Small intestine (tissue), 7 donors: Measurements from ENCODE around the gene NBEA. TPM values are rescaled to one million over a fixed set of nuclear protein-coding genes. Genes with fewer than 3 reads are reported as not detected.

ENCODE experiments used
- DNase-seq, 2 donors: peaks; one replicate each; pipeline versions ENCODE4 v3.0.0 to v3.0.0-alpha.2; 2013
- FAIRE-seq: peaks from 2 replicates; lab custom pipeline; 2012; peaks lifted over from hg19 to GRCh38; lab: Jason Lieb, UNC
- H3K27ac ChIP-seq, 3 donors: one replicate each; pipeline ENCODE4 v1.5.1; 2013; ENCODE audit warnings: low read length in 2 of 3, mild to moderate bottlenecking in 2 of 3, control low read depth in 1 of 3, inconsistent platforms in 1 of 3, low read depth in 1 of 3, moderate library complexity in 1 of 3
- H3K27me3 ChIP-seq, 3 donors: one replicate each; pipeline ENCODE4 v1.6.1; 2013; ENCODE audit warnings: low read length in 3 of 3, inconsistent platforms in 1 of 3; ENCODE audit not compliant: control insufficient read depth in 3 of 3, insufficient read depth in 3 of 3
- H3K36me3 ChIP-seq, 3 donors: one replicate each; pipeline ENCODE4 v1.6.1; 2013; ENCODE audit warnings: low read length in 3 of 3, inconsistent platforms in 1 of 3, low read depth in 1 of 3, mild to moderate bottlenecking in 1 of 3, moderate library complexity in 1 of 3; ENCODE audit not compliant: control insufficient read depth in 3 of 3, insufficient read depth in 2 of 3
- H3K4me1 ChIP-seq, 3 donors: one replicate each; pipeline ENCODE4 v1.6.1; 2013; ENCODE audit warnings: low read length in 2 of 3, inconsistent platforms in 1 of 3, low read depth in 1 of 3, mild to moderate bottlenecking in 1 of 3, moderate library complexity in 1 of 3; ENCODE audit not compliant: control insufficient read depth in 3 of 3, insufficient read depth in 2 of 3
- H3K4me3 ChIP-seq, 3 donors: one replicate each; pipeline ENCODE4 v1.5.1; 2013; ENCODE audit warnings: low read length in 3 of 3, control low read depth in 1 of 3, inconsistent platforms in 1 of 3, low read depth in 1 of 3, mild to moderate bottlenecking in 1 of 3, moderate library complexity in 1 of 3
- H3K9me3 ChIP-seq, 2 donors: one replicate each; pipeline ENCODE4 v1.6.1; 2013; ENCODE audit warnings: low read depth in 1 of 2, low read length in 1 of 2; ENCODE audit not compliant: control insufficient read depth in 2 of 2, insufficient read depth in 1 of 2
- WGBS, 3 donors: extraction: QIAGEN DNeasy Blood & Tissue Kit; methylation state at CpG; one replicate each; pipeline ENCODE4 v1.1.7; 2013; 5-methylcytosine and 5-hydroxymethylcytosine counted together
- polyA plus RNA-seq, 4 donors: library from polyadenylated mRNA; stranded (reverse) in 3 of 4; unstranded in 1 of 4; fragments of 200-250 nt in 3 of 4; fragments of 120-200 nt in 1 of 4; gene quantifications; one replicate each; pipeline versions ENCODE4 v1.2.1 to v1.2.3, GENCODE V29; 2013
- donor health status: healthy with polysubstance abuse.
- donor health status: control.
- donor health status: control.
- donor health status: Bipolar disorder and iron deficiency.
- donor health status: healthy.

NBEA gene
- polyA plus RNA-seq, 4 donors: 1.1 to 3.1 (median 2.2) TPM

GRCh38 chr13:35469806-35470525 lies 527.9 kb downstream of the NBEA start:
- no peak for FAIRE-seq
- peaks cover 4 to 50% (median 12%) of the 10 kb centered on the region in 3 donors for H3K27me3 ChIP-seq
- 37 to 51% (median 39%) methylated on average over 10 of the region's 10 CpGs for WGBS, 3 donors

DNA sequence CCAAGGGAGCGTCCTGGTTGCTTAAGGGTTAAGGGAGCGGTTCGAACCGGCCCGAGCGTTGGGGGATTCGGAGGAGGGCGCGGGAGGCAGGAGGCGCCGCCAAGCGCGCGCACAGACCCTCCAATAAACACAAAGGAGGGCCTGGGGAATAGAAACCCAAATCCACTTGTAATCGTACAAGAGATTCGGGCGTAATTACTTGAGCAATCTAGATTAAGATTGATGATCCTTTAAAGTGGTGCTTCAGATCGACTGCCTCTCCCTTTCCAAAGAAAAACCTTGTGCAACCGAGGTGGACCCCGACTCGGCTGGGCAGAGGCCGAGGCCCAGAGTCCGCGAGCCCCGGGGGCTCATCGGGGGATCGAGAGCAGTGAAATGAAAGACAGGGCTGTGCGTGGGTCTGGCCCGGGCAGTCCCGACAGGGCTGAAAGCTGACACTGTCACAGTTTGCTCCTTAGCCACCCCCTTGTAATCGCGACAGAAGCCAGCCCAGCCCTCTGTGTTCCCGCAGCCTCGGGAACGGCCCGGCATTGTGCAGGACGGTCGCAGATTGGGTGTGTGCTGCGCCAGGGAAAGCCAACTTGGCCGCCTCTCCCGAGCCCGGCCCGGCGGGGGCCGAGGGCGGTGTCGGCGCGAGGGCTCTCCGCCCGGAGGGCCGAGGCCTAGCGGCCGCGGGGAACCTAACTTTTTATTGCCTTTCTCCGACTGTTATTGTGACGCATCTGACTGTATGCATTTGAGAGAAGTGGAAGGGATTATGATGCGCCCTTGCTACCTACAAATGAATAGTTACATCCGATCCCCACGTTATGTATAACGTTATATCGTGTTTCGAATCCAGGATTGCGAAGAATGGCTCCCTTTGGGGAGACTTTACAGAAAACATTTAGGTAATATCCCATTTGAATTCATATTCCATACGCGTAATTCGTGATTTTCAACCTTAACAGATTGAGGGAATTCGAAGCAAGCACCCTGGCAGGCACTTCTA lies 528.9 kb downstream of the NBEA start:
- peak overlapping the region in 2 of 3 donors; percentile 21 to 23 for H3K4me3 ChIP-seq
- H3K9me3 ChIP-seq: no peaks in the 10 kb centered on the region
- H3K27ac ChIP-seq: peak overlapping the region in 2 of 3 donors; percentile 24 to 37
- DNase-seq (peak; percentile 1 to 52), FAIRE-seq (no peak)
- H3K27me3 ChIP-seq: peaks cover 4 to 60% (median 22%) of the 10 kb centered on the region in 3 donors
- no peaks in the 10 kb centered on the region for H3K36me3 ChIP-seq
- 3 to 10% (median 6%) methylated on average over 68 of the region's 68 CpGs for WGBS, 3 donors
- H3K4me1 ChIP-seq: peaks cover 0 to 15% (median under 1%) of the 10 kb centered on the region in 3 donors

More at GRCh38 chr13:35469806-35470525, 527.9 kb downstream of the NBEA start:
- Histone ChIP-seq H3K9me3 (no peaks in the 10 kb centered on the region), H3K4me3 (peak overlapping the region in 1 of 3 donors; percentile 21), H3K4me1 (peaks cover 0 to 7% (median 0%) of the 10 kb centered on the region in 3 donors), H3K27ac (no peak overlapping the region), H3K36me3 (no peaks in the 10 kb centered on the region)
- DNase-seq: no peak

- Histone ChIP-seq H3K36me3 (no peaks in the 10 kb centered on the region), H3K9me3 (no peaks in the 10 kb centered on the region), H3K4me1 (peaks cover 0 to 20% (median 3%) of the 10 kb centered on the region in 3 donors), H3K27ac (no peak overlapping the region), H3K4me3 (no peak overlapping the region), H3K27me3 (peaks cover 4 to 68% (median 29%) of the 10 kb centered on the region in 3 donors)
- 25 to 37% (median 27%) methylated on average over 28 of the region's 28 CpGs for WGBS, 3 donors
- DNase-seq (peak in 1 of 2 donors; percentile 26), FAIRE-seq (no peak)
These were observed 529.7 kb downstream of the NBEA start for GRCh38 chr13:35471706-35472322.

GRCh38 chr13:35472323-35472881 lies 530.3 kb downstream of the NBEA start:
- H3K27me3 ChIP-seq: peaks cover 4 to 74% (median 31%) of the 10 kb centered on the region in 3 donors
- no peaks in the 10 kb centered on the region for H3K36me3 ChIP-seq
- 36 to 45% (median 43%) methylated on average over 7 of the region's 7 CpGs for WGBS, 3 donors
- H3K9me3 ChIP-seq: no peaks in the 10 kb centered on the region
- FAIRE-seq (no peak), DNase-seq (no peak)
- peaks cover 0 to 20% (median 3%) of the 10 kb centered on the region in 3 donors for H3K4me1 ChIP-seq
- H3K4me3 ChIP-seq: no peak overlapping the region
- H3K27ac ChIP-seq: no peak overlapping the region

GRCh38 chr13:35473206-35473775 lies 531.2 kb downstream of the NBEA start:
- Histone ChIP-seq H3K4me1 (peaks cover 0 to 20% (median 3%) of the 10 kb centered on the region in 3 donors), H3K9me3 (peaks cover 0 to 2% of the 10 kb centered on the region in 2 donors), H3K4me3 (no peak overlapping the region), H3K27ac (no peak overlapping the region), H3K36me3 (no peaks in the 10 kb centered on the region), H3K27me3 (peaks cover 4 to 82% (median 33%) of the 10 kb centered on the region in 3 donors)
- DNase-seq (no peak), FAIRE-seq (no peak)

DNA sequence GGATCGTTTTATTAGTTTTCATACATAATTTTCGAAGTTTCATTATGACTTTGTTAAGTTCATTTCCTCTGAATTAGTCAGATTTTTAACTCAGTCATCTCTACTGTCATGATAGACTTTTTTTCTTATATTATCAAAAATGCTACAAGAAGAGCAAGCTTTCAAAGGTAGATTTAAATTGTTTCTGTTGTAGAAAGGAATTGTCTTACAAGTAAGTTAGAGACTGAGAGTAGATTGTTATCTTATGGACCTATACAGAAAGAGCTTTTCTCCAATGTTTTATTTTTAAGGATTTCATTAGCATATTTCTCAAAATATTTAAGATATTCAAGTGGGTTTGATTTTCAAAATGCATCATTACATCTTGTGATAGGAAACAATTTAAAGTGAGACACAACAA lies 531.7 kb downstream of the NBEA start:
- Histone ChIP-seq H3K4me1 (peaks cover 0 to 20% (median 3%) of the 10 kb centered on the region in 3 donors), H3K4me3 (no peak overlapping the region), H3K27ac (no peak overlapping the region), H3K36me3 (no peaks in the 10 kb centered on the region), H3K9me3 (peaks cover 0 to 2% of the 10 kb centered on the region in 2 donors), H3K27me3 (peaks cover 4 to 82% (median 38%) of the 10 kb centered on the region in 3 donors)
- DNase-seq (no peak), FAIRE-seq (no peak)
- 56 to 78% (median 72%) methylated on average over 2 of the region's 2 CpGs for WGBS, 3 donors

GRCh38 chr13:35474496-35475211 lies 532.6 kb downstream of the NBEA start:
- Histone ChIP-seq H3K27ac (no peak overlapping the region), H3K4me1 (peaks cover 0 to 20% (median 3%) of the 10 kb centered on the region in 3 donors), H3K9me3 (peaks cover 0 to 2% of the 10 kb centered on the region in 2 donors), H3K4me3 (peak overlapping the region in 2 of 3 donors; percentile 33 to 41), H3K36me3 (no peaks in the 10 kb centered on the region), H3K27me3 (peaks cover 4 to 86% (median 43%) of the 10 kb centered on the region in 3 donors)
- no peak for FAIRE-seq
- 12 to 21% (median 20%) methylated on average over 17 of the region's 17 CpGs for WGBS, 3 donors
- peak in 1 of 2 donors; percentile 43 for DNase-seq
